Adrenal gland (tissue), 5 donors: Measurements from ENCODE around the gene AP2S1.

Experiments
- POLR2A ChIP-seq, 2 donors: fragments of 450-650 bp; IDR thresholded peaks; one replicate each; pipeline ENCODE4 v1.6.1; 2017; ENCODE audit warnings: antibody characterized with exemption in 2 of 2, mild to moderate bottlenecking in 2 of 2, moderate library complexity in 1 of 2
- TF ChIP-seq, protein P1 (sequence below), 6 experiments: fragments of 450-650 bp in 4 of 6; fragments of 200-600 bp in 2 of 6; sonication (generic) in 1 of 6; IDR thresholded peaks; 1 replicate in 5 of 6; 2 replicates in 1 of 6; pipeline versions ENCODE4 v1.5.1 to v1.8.0; 2016 to 2021; ENCODE audit warnings: antibody characterized with exemption in 6 of 6, mild to moderate bottlenecking in 2 of 6, moderate library complexity in 1 of 6
- donor health status: DM: no; HTN: no; CAD: no.

GRCh38 chr19:46802152-46802551 lies 48.5 kb downstream of the AP2S1 start:
- TF ChIP-seq, protein P1, sequence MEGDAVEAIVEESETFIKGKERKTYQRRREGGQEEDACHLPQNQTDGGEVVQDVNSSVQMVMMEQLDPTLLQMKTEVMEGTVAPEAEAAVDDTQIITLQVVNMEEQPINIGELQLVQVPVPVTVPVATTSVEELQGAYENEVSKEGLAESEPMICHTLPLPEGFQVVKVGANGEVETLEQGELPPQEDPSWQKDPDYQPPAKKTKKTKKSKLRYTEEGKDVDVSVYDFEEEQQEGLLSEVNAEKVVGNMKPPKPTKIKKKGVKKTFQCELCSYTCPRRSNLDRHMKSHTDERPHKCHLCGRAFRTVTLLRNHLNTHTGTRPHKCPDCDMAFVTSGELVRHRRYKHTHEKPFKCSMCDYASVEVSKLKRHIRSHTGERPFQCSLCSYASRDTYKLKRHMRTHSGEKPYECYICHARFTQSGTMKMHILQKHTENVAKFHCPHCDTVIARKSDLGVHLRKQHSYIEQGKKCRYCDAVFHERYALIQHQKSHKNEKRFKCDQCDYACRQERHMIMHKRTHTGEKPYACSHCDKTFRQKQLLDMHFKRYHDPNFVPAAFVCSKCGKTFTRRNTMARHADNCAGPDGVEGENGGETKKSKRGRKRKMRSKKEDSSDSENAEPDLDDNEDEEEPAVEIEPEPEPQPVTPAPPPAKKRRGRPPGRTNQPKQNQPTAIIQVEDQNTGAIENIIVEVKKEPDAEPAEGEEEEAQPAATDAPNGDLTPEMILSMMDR (IDR thresholded peaks at IDR 0.05), result no peak
- TF ChIP-seq POLR2A (IDR thresholded peaks at IDR 0.05), result no peak
